GM12801 (cell line): ENCODE results near the gene RPGRIP1.

Experiments used
- TF ChIP-seq, protein P1 (sequence below): IDR thresholded peaks from one replicate; pipeline ENCODE4 v1.5.1; 2011; ENCODE audit warnings: control low read depth; ENCODE audit not compliant: insufficient read length; ENCODE audit errors: extremely low read depth

Gene RPGRIP1

DNA sequence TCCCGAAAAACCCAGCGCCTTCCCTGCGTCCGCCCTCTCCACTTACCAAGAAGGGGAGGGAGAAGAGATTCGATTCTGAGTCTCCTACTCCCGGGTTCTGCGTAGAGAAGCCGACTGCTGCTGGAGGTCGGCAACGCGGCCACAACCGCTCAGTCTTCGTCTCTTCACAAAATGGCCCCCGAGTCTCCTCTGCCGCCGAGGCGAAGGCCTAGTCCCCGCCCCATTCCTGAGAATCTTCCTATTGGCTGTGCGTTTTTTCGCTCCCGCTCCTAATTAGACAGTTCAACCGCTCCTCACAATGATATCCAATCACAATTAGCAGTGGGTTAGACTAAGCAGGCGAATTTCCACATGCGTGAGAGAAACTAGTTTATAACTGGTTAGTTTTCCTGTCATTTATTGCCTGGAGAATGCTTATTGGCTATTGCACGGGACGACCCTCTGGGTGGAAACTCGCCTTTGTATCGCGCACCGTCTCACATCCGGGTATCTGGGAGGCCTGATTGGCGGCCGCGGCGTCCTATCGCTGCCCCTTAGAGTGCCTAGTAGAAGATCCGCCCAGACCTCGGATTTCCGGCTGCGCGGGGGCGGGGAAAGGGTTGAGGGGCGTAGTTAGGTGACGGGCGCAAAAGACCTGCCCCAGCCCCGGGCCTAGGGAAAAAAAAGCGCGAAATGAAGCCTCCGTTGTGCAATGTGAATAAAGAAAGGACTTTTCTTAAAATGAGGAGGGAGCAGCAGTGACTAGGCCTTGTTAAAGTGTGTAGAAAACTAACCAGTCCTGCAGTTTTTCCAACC is 10.4 kb upstream of the RPGRIP1 start, which contains the start of gene HNRNPC:
Gene HNRNPC (minus strand): TSS at position 191 of the 795 bp plus-strand sequence. CDS start 35,249 bp downstream, outside the sequence.
- TF ChIP-seq, protein P1, sequence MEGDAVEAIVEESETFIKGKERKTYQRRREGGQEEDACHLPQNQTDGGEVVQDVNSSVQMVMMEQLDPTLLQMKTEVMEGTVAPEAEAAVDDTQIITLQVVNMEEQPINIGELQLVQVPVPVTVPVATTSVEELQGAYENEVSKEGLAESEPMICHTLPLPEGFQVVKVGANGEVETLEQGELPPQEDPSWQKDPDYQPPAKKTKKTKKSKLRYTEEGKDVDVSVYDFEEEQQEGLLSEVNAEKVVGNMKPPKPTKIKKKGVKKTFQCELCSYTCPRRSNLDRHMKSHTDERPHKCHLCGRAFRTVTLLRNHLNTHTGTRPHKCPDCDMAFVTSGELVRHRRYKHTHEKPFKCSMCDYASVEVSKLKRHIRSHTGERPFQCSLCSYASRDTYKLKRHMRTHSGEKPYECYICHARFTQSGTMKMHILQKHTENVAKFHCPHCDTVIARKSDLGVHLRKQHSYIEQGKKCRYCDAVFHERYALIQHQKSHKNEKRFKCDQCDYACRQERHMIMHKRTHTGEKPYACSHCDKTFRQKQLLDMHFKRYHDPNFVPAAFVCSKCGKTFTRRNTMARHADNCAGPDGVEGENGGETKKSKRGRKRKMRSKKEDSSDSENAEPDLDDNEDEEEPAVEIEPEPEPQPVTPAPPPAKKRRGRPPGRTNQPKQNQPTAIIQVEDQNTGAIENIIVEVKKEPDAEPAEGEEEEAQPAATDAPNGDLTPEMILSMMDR = no peak

DNA sequence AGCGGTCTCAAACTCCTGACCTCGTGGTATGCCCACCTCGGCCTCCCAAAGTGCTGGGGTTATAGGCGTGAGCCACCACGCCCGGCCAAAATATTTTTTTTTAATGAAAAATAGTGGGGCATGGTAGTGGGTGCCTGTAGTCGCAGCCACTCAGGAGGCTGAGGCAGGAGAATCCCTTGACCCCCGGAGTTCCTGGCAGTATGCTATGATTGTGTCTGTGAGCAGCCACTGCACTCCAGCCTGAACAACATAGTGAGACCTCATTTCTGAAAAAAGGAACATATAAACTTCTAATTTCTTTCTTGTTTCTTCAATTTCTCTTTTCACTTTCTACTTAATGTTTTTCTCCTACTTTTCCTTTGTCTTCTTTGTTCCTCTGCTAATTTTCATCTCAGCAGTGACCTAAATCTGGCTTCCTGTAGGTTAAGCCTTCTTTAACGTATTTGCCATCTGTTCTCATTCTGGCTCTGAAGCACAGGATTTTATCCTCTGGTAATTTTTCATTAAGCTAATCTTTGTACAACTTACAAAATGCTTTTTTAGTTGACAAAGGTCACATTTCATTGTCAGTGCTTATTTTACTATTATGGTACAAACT is 4.5 kb upstream of the RPGRIP1 start:
- TF ChIP-seq, protein P1 = no peak

DNA sequence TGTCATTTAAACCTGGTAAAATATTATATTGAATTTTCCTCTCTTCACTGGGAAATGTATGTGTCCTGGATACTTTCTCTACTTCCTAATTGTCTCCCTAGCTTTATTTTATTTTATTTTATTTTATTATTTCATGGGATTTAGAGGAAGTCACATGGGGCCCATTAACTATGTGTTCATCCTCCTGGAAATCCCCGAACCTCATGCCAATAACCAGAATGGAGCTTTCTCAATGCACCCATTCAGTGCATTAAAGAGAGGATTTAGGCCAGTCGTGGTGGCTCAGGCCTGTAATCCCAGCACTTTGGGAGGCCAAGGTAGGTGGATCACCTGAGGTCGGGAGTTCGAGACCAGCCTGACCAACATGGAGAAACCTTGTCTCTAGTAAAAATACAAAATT is 1.3 kb upstream of the RPGRIP1 start:
- TF ChIP-seq, protein P1 = no peak

DNA sequence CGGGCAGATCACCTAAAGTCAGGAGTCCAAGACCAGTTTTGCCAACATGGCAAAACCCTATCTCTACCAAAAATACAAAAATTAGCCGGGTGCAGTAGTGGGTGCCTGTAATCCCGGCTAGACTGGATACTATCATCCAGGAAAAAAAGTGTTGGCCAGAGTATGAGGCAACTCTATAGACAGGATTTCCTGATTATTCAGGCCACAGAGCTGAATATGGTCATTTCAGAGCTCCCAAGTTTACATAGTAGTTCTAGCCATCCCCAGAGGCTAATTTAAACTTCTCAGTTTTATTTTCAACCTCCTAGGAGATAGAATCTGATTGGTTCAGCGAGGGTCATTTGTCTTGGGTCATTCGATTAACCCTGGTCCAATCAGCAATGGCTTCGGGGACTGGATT is 7.3 kb downstream of the RPGRIP1 start:
- TF ChIP-seq, protein P1 = no peak

DNA sequence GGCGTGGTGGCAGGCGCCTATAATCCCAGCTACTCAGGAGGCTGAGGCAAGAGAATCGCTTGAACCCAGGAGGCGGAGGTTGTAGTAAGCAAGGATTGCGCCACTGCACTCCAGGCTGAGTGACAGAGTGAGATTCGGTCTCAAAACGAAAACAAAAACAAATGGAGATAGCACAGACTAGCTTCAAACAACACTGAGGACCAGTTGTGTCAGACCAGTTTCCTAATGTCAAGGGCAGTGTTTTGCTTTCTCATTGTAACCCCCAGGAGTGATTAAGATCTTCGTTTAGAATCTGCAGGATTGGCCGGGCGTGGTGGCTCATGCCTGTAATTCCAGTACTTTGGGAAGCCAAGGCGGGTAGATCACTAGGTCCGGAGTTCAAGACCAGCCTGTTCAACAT is 18.5 kb downstream of the RPGRIP1 start:
- TF ChIP-seq, protein P1 = no peak

DNA sequence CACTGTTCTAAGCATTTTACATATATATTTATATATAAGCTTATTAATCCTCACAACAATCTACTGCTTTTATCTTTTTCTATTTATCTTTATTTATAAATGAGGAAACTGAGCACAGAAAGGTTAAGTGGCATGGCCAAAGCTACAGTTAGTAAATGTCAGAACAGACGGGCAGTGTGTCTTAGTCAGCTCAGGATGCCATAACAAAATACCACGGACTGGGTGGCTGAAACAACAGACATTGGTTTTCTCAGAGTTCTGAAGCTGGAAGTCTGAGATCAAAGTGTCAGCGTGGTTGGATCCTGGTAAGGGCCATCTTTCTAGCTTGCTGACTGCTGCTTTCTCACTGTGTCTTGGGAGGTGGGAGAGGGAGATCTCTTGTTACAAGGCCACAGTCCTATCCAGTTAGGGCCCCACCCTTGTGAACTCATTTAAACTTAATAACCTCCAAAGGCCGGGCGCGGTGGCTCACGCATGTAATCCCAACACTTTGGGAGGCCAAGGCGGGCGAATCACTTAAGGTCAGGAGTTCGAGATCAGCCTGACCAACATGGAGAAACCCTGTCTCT is 19.8 kb downstream of the RPGRIP1 start:
- TF ChIP-seq, protein P1 = no peak

DNA sequence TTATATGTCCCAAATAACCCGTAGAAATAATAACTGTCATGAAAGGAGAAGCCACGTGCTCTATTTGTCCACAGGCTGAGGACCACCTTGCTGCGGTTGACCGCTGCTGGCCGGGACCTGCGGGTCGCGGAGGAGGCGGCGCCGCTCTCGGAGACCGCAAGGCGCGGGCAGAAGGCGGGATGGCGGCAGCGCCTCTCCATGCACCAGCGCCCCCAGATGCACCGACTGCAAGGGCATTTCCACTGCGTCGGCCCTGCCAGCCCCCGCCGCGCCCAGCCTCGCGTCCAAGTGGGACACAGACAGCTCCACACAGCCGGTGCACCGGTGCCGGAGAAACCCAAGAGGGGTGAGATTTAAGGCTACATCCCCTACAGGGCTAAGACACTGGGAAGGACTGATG is 21.0 kb downstream of the RPGRIP1 start:
- TF ChIP-seq, protein P1 = no peak
